GM21526 (cell line): Measurements from ENCODE around the gene PIGW.
"Not testable (repeated sequence)": the region's sequence is repeated elsewhere in the genome, so short reads cannot be mapped to it uniquely, and the experiment has no call there.

Source experiments
- ATAC-seq: cut with Tn5 transposase; IDR thresholded peaks from one replicate; pipeline ENCODE4 v1.9.1; 2021; ENCODE audit warnings: moderate library complexity; ENCODE audit not compliant: unreplicated experiment, low FRiP score

PIGW gene

DNA sequence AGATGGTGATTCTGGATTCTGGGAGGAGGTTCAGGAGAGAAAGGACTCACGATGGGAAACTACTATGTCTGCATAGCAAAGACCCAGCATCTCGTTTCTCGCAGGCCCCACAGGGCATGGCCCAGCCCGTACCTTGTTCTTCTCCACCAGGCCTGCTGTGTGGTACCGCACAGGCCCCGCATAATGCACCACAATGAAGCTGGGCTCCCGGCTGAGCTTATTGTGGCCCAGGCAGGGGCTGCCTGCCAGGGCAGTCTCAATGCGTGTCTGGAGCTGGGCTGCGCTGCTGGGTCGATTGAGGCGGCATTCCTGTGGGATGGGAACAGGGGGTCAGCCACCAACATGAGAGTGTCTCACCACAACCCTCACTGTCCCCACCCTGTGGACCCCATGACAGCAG, 28.0 kb upstream of the PIGW start:
- no peak for ATAC-seq

GRCh38 chr17:36507266-36507665, 27.5 kb upstream of the PIGW start:
- ATAC-seq, result no peak

GRCh38 chr17:36508439-36508838, 26.3 kb upstream of the PIGW start:
- not testable (repeated sequence) for ATAC-seq

DNA sequence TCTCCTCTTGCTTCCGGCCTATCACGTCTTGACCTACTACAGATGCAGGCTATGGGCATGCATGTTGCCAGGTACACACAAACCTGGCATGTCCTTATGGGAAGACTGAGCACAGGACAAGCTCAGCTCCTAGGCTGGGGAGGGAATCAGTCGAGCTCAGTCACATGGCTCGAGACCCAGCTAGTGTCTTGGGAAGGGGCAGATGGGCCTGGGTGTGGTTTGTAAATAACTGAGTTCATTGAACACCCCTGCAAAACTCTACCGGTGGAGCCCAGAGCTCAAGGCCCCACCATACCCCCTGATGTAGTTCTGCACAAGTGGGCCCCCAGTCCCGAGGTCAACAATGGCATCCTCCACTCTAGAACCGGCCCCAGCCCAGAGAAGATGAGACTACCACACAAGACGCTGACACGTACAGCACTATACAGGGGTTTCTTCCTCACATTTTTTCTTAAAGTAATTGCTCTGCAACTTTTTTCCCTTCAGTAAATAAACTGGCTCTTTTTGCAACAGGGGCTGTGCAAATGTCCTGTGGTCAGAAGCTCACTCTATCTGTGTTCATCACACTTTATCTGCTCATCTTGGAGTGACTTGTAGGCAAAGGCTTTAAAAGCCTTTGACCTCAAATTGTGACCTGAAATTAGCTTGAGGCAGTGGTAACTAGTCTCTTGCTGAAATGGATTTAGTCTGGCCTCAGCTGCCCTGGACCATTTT, 25.4 kb upstream of the PIGW start:
- ATAC-seq, result no peak

DNA sequence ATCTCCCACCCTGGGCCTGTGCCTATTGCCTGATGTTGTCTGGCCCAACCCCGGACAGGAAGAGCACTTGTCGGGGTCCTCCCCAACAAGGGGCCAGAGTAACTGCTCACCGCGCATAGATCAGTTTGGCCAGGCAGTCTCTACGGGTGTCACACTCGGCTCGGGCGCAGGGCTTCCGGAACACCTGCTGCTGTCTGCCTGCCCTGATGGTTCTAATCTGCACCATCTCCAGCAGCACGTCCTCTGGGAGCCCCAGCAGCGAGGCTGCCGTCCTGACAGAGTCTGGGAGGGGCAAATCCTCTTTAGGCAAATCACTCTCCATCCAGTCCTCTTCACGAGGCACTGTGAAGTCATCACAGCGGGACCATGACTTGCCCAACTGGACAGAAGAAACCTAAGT, 24.2 kb upstream of the PIGW start:
- ATAC-seq, result no peak

GRCh38 chr17:36511216-36511615, 23.6 kb upstream of the PIGW start:
- ATAC-seq, result no peak

DNA sequence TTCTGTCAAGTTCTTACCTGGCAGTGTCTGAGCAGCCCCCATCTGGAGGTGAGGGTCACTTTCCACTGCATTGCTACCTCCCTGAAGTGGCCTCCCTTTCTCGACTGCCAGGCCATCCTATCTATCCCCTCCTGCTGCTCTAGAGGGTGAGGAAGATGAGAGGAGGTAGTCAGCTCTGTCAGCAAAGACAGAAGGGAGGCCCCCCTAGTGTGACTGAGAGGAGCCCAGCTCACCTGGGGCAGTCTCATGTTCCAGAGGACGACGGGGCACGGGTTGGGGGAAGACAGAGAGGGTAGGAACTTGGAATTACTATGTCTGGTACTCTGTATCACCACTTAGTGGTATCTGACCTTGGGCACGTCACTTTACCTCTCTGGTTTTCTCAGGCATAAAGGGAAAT, 22.1 kb upstream of the PIGW start:
- no peak for ATAC-seq

DNA sequence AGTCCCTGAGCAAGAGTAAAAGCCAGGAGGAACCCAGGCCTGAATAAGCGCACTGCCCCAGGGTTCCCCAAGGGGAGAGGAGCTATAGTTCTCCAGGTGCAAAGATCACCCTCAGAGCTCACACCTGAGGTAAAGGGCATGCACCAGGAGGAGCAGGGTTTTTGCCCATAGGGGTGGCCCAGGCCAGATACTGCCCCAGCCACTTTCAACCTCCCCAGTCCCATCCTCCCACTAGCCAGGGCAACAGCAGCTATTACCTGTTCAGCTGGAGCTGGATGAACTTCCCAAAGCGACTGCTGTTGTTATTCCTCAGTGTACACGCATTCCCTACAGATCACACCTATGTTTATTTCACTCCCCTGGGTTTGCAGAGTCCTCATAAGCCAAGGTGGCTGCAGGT, 19.9 kb upstream of the PIGW start:
- no peak for ATAC-seq

GRCh38 chr17:36515837-36516236, 18.9 kb upstream of the PIGW start:
- no peak for ATAC-seq

GRCh38 chr17:36523113-36523512, 11.7 kb upstream of the PIGW start:
- ATAC-seq, result no peak

DNA sequence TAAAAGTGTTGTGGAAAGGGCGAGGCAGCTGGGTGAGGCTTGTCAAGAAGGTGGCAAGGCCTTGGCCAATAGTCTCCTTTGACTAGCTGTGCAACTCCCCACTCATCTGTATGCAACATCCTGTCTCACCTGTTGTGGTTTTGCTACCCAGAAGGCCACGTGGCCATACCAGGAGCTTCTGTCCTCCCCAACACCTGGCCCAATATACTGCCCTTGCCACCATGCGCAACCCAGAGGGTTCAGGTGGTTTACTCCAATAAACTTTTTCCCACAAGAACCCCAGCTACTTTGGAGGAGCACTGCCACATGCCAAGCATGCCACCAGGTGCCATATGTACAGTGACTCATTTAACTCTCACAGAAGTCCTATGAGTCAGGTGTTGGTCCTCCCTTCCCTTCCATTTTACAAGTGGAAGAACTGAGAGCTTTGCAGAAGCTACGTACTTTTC, 10.3 kb upstream of the PIGW start:
- ATAC-seq, result no peak

- ATAC-seq, result no peak
Measured at GRCh38 chr17:36525113-36525512, 9.7 kb upstream of the PIGW start.

DNA sequence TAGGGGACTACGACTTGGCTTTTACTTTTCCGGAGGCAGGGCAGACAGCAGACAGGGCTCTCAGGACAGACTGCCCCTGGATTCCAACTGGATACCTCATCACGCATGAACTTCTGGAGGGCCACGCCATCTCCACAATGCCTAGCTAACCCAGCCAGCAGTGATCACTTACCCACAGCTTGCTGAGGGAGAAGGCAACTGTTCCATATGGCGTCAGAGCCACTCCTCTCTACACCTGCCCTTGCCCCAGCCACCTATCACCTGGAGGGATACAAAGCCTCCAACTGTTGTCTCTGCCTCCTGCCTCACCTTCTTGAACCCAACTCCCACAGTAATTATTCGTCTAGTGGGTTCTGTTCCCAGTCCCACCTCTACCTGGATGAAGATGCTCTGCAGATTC, 8.9 kb upstream of the PIGW start:
- no peak for ATAC-seq

DNA sequence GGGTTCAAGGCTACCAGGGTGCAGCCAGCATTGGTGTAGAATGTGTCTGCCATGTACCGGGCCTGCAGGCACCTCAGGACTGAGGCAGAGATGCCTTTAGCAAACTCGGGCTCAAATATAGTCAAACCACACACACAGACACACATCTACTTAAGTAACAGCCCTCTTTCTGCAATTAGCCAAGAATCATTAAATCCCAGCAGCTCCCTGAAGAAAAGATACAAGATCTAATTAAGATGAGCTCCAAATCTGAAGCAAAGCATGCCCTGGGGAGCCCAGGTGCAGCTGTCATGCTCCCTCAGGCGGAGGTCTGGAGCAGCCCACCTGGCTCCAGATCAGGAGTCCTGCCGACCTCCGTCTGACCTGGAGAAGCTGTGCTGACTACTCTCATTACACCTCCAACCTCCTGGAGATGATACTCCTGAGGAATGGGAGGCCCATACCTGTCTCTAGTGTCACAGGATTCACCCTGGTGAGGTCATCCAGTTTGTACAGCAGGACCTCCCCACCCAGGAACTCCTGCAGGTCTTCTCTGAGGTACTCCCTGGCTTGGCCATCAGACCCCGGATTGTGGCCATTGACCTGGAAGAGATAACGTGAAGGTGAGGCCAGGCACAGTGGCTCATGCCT, 7.1 kb upstream of the PIGW start:
- no peak for ATAC-seq

DNA sequence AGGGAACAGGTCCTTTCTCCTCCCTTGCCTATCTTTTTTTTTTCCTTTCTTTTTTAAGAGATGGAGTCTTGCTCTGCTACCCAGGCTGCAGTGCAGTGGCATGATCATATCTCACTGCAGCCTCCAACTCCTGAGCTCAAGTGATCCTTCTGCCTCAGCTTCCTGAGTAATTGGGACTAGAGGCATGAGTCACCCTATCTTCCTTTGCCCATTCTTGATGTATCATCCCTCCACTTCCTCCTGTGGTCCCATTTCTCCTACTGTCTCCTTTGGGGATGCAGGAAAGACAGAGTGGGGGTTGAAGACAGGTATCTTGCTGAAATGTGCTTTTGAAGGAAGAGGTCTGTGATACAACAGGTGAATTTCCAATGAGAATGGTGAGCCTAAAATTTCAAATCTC, 5.7 kb upstream of the PIGW start:
- no peak for ATAC-seq

GRCh38 chr17:36532435-36532975, 2.3 kb upstream of the PIGW start:
- no peak for ATAC-seq

- ATAC-seq, result peak; percentile 30
Measured at GRCh38 chr17:36533935-36534839, 600 bp upstream of the PIGW start.

DNA sequence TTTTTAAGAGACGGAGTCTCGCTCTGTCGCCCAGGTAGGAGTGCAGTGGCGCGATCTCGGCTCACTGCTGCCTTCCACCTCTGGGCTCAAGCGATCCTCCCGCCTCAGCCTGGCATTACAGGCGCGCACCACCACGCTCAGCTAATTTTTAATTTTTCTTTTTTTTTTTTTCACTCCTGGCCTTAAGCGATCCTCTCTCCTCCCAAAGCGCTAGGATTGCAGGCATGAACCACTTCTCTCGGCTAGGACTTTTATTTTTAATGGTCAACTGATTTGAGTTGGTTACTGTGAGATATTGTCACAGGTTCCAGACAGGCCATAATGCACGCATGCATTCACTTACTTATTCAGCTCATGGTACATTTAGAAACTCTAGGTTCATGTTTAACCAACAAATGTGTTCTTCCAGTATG, 888 bp downstream of the PIGW start:
- no peak for ATAC-seq

GRCh38 chr17:36540696-36541095, 5.9 kb downstream of the PIGW start:
- no peak for ATAC-seq

DNA sequence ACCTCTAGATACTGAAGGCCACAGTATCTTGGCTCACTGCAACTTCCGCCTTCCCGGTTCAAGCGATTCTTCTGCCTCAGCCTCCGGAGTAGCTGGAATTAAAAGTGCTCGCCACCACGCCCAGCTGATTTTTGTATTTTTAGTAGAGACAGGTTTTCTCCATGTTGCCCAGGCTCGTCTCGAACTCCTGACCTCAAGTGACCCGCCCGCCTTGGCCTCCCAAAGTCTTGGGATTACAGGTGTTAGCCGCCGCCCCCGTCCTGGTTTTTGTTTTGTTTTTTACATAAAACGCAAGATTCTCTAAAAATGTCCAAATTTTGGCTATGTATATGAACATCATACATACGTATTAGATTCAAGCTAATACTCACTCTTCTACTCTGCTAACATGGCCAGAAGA, 8.0 kb downstream of the PIGW start:
- ATAC-seq, result no peak

- ATAC-seq, result peak; percentile 6
Measured at GRCh38 chr17:36544044-36544306, 9.2 kb downstream of the PIGW start.
